ENCODE data around the gene ZDHHC5. TPM values are rescaled to one million over a fixed set of nuclear protein-coding genes. Genes with fewer than 3 reads are reported as not detected.
"Not testable (repeated sequence)": the region's sequence is repeated elsewhere in the genome, so short reads cannot be mapped to it uniquely, and the experiment has no call there.

Gene ZDHHC5
- total and polyA plus RNA-seq, 2 donors, result 17.4 to 21.0 TPM

GRCh38 chr11:57704932-57705331 is 37.0 kb downstream of the ZDHHC5 start:
- H3K27ac ChIP-seq (ENCODE audit: low read depth in 1 of 2, low read length in 1 of 2), result no peak overlapping the region
- no peaks in the 10 kb centered on the region for H3K27me3 ChIP-seq (ENCODE audit: control insufficient read depth in 2 of 2, insufficient read depth in 1 of 2, low read length in 1 of 2)
- peaks cover 43 to 48% of the 10 kb centered on the region in 2 donors for H3K36me3 ChIP-seq (ENCODE audit: control insufficient read depth in 2 of 2, insufficient read depth in 2 of 2, low read length in 1 of 2)
- no peak for DNase-seq (ENCODE audit: low read depth in 6 of 9, low spot score in 9 of 9)
- WGBS, result 97% methylated on average over 6 of the region's 6 CpGs
- H3K9me3 ChIP-seq (ENCODE audit: control insufficient read depth in 2 of 2, insufficient read depth in 1 of 2, low read length in 1 of 2), result no peaks in the 10 kb centered on the region
- H3K4me3 ChIP-seq (ENCODE audit: low read length in 2 of 2), result no peak overlapping the region
- H3K4me1 ChIP-seq (ENCODE audit: control insufficient read depth in 2 of 2, insufficient read depth in 2 of 2, low read length in 2 of 2), result no peaks in the 10 kb centered on the region

DNA sequence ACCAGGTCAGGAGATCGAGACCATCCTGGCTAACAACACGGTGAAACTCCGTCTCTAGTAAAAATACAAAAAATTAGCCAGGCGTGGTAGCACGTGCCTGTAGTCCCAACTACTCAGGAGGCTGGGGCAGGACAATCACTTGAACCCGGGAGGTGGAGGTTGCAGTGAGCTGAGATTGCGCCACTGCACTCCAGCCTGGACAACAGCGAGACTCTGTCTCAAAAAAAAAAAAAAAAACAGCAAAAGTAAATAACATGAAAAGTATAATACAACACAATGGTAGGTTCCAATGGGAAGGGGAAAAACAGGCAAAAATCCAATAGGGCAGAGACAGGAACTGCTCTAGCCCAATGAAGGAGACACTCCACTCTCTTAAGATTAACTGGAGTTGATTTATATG is 37.5 kb downstream of the ZDHHC5 start:
- H3K4me1 ChIP-seq (ENCODE audit: control insufficient read depth in 2 of 2, insufficient read depth in 2 of 2, low read length in 2 of 2); H3K27me3 ChIP-seq (ENCODE audit: control insufficient read depth in 2 of 2, insufficient read depth in 1 of 2, low read length in 1 of 2); DNase-seq (ENCODE audit: low read depth in 6 of 9, low spot score in 9 of 9); H3K27ac ChIP-seq (ENCODE audit: low read depth in 1 of 2, low read length in 1 of 2); H3K9me3 ChIP-seq (ENCODE audit: control insufficient read depth in 2 of 2, insufficient read depth in 1 of 2, low read length in 1 of 2); H3K4me3 ChIP-seq (ENCODE audit: low read length in 2 of 2): not testable (repeated sequence)
- WGBS, result 99% methylated on average over 8 of the region's 8 CpGs
- peaks cover 40 to 44% of the 10 kb centered on the region in 2 donors for H3K36me3 ChIP-seq (ENCODE audit: control insufficient read depth in 2 of 2, insufficient read depth in 2 of 2, low read length in 1 of 2)

DNA sequence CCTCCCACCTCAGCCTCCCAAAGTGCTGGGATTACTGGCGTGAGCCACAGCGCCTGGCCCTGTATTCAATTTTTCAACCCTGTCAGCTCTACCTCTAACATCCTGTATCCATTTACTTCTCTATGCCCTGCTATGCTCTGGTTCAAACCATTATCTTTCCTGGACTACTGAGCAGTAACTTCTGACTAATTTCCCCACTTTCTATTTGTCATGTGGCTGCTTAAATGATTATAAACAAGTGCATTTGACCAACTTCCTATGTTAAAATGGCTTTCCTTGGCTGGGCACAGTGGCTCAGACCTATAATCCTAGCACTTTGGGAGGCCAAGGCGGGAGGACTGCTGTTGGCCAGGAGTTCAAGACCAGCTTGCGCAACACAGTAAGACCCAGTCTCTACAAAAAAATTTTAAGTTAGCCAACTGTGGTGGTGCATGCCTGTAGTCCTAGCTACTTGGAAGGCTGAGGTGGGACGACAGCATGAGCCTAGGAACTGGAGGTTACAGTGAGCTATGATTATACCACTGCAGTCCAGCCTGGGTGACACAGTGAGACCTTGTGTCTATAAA is 42.0 kb downstream of the ZDHHC5 start:
- WGBS, result 98% methylated on average over 5 of the region's 5 CpGs
- Histone ChIP-seq H3K9me3 (ENCODE audit: control insufficient read depth in 2 of 2, insufficient read depth in 1 of 2, low read length in 1 of 2) (no peaks in the 10 kb centered on the region), H3K4me3 (ENCODE audit: low read length in 2 of 2) (no peak overlapping the region), H3K36me3 (ENCODE audit: control insufficient read depth in 2 of 2, insufficient read depth in 2 of 2, low read length in 1 of 2) (peaks cover 3 to 5% of the 10 kb centered on the region in 2 donors), H3K4me1 (ENCODE audit: control insufficient read depth in 2 of 2, insufficient read depth in 2 of 2, low read length in 2 of 2) (peaks cover 18 to 19% of the 10 kb centered on the region in 2 donors), H3K27ac (ENCODE audit: low read depth in 1 of 2, low read length in 1 of 2) (no peak overlapping the region), H3K27me3 (ENCODE audit: control insufficient read depth in 2 of 2, insufficient read depth in 1 of 2, low read length in 1 of 2) (no peaks in the 10 kb centered on the region)
- no peak for DNase-seq (ENCODE audit: low read depth in 6 of 9, low spot score in 9 of 9)

DNA sequence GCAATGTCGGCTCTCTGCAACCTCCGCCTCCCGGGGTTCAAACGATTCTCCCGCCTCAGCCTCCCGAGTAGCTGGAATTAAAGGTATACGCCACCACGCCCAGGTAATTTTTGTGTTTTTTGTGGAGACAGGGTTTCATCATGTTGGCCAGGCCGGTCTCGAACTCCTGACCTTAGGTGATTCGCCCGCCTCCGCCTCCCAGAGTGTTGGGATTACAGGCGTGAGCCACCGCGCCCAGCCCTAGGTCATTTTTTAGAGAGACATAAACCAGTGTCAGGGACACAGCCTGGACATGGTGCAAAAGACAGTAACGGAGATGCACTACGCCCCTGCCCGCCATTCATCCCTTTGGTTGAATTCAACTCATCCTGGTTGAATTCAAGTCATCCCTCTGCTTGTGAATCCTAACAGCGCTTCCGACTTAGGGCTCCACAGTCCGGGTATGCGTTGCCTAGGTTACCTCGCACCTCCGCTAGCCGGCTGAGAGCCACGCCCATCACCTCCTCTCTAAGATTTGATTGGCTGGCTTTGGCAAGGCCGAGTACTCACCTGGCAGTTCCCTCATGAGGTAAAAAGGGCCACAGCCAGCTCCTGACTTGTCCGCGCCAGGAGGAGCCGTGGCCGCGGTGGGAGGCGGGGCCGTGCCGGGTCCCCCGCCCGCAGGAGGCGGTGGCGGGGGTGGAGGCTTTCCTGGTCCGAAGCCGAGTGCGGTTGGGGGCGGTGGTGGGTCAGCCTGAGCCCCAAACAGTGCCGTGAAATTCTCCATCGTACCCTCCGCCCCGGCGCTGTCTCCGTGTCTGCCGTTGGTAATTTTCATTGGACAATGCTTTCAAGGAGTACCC is 43.7 kb downstream of the ZDHHC5 start, which contains the start of gene MED19:
TSS of gene MED19 (minus strand) at position 802 of the 842 bp plus-strand sequence. CDS start at position 766, 36 bp downstream.
- H3K4me3 ChIP-seq (ENCODE audit: low read length in 2 of 2), result peak within 1 kb of the TSS; percentile 73 to 100
- peak; percentile 36 to 81 (median 58) for DNase-seq (ENCODE audit: low read depth in 6 of 9, low spot score in 9 of 9)
- no peaks in the 10 kb centered on the region for H3K27me3 ChIP-seq (ENCODE audit: control insufficient read depth in 2 of 2, insufficient read depth in 1 of 2, low read length in 1 of 2)
- H3K4me1 ChIP-seq (ENCODE audit: control insufficient read depth in 2 of 2, insufficient read depth in 2 of 2, low read length in 2 of 2), result peaks cover 18 to 19% of the 10 kb centered on the region in 2 donors
- no peaks in the 10 kb centered on the region for H3K9me3 ChIP-seq (ENCODE audit: control insufficient read depth in 2 of 2, insufficient read depth in 1 of 2, low read length in 1 of 2)
- no peaks in the 10 kb centered on the region for H3K36me3 ChIP-seq (ENCODE audit: control insufficient read depth in 2 of 2, insufficient read depth in 2 of 2, low read length in 1 of 2)
- peak within 1 kb of the TSS; percentile 84 to 87 for H3K27ac ChIP-seq (ENCODE audit: low read depth in 1 of 2, low read length in 1 of 2)
- 11% methylated on average over 51 of the region's 51 CpGs for WGBS

DNA sequence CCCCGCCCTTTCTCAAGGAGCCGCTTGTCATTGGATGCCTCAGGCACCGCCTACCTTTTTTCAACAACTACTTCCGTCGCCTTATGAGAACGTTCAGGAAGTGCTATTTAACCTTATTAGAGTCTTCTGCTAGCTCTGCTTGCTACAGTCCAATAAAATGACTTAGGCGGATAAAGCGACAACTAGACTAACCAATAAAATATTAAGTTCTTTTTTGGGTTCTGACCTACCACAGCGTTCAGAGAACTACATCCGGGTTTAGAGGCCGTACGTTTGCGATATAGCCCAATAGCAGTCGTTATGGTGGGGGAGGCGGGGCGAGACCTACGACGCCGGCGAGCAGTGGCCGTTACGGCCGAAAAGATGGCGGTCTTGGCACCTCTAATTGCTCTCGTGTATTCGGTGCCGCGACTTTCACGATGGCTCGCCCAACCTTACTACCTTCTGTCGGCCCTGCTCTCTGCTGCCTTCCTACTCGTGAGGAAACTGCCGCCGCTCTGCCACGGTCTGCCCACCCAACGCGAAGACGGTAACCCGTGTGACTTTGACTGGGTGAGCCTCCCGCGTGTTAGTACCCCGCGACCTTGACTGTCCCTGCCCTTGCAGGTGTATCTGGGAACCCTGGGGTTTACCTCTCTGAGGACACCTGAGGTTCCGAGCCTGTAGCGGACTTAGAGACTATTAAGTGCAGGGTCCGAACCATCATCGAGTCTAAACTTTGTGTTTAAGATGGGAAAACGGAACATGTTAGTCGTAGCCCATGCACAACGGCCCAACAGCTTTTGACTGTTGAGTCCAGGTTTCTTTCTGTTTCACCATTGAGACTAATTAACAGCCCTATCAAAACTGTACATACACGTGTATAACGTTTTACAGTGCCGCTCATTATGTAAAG is 44.6 kb downstream of the ZDHHC5 start, which contains the start of gene TMX2:
TSS of gene TMX2 (plus strand) at position 338 of the 895 bp plus-strand sequence. CDS start at position 364, 26 bp downstream.
- DNase-seq (ENCODE audit: low read depth in 6 of 9, low spot score in 9 of 9), result peak; percentile 85 to 100 (median 94)
- Histone ChIP-seq H3K27ac (ENCODE audit: low read depth in 1 of 2, low read length in 1 of 2) (peak within 1 kb of the TSS; percentile 84 to 87), H3K27me3 (ENCODE audit: control insufficient read depth in 2 of 2, insufficient read depth in 1 of 2, low read length in 1 of 2) (no peaks in the 10 kb centered on the region), H3K4me1 (ENCODE audit: control insufficient read depth in 2 of 2, insufficient read depth in 2 of 2, low read length in 2 of 2) (peaks cover 18 to 19% of the 10 kb centered on the region in 2 donors), H3K36me3 (ENCODE audit: control insufficient read depth in 2 of 2, insufficient read depth in 2 of 2, low read length in 1 of 2) (no peaks in the 10 kb centered on the region), H3K4me3 (ENCODE audit: low read length in 2 of 2) (peak within 1 kb of the TSS; percentile 73 to 100), H3K9me3 (ENCODE audit: control insufficient read depth in 2 of 2, insufficient read depth in 1 of 2, low read length in 1 of 2) (no peaks in the 10 kb centered on the region)
- WGBS, result under 1% methylated on average over 53 of the region's 53 CpGs

DNA sequence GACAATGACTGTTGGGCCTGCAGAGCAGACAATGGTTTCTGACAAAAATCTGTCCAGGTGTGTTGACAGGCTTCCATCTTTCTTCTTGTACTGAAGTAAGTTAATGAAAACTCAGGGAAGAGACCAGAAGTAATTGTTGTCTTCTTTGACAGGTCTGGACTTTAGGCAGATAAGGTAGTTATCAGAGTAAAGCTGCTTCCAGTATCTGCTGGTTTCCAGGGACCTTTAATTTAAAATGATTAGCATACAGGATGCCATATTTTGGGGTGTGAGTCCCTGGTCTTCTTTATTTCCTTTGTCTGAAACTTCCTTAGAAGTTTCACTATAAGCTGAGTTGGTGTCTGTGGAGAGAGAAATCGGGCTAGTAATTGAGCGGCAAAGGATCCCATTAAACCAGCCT is 45.9 kb downstream of the ZDHHC5 start:
- Histone ChIP-seq H3K9me3 (ENCODE audit: control insufficient read depth in 2 of 2, insufficient read depth in 1 of 2, low read length in 1 of 2) (no peaks in the 10 kb centered on the region), H3K27ac (ENCODE audit: low read depth in 1 of 2, low read length in 1 of 2) (no peak overlapping the region), H3K27me3 (ENCODE audit: control insufficient read depth in 2 of 2, insufficient read depth in 1 of 2, low read length in 1 of 2) (no peaks in the 10 kb centered on the region), H3K4me1 (ENCODE audit: control insufficient read depth in 2 of 2, insufficient read depth in 2 of 2, low read length in 2 of 2) (peaks cover 18 to 19% of the 10 kb centered on the region in 2 donors), H3K4me3 (ENCODE audit: low read length in 2 of 2) (peak overlapping the region in 1 of 2 donors; percentile 73), H3K36me3 (ENCODE audit: control insufficient read depth in 2 of 2, insufficient read depth in 2 of 2, low read length in 1 of 2) (peaks cover 5% of the 10 kb centered on the region in 2 donors)
- no peak for DNase-seq (ENCODE audit: low read depth in 6 of 9, low spot score in 9 of 9)
- 99% methylated on average over 2 of the region's 2 CpGs for WGBS

GRCh38 chr11:57716726-57717125 is 48.8 kb downstream of the ZDHHC5 start:
- not testable (repeated sequence) for H3K9me3 ChIP-seq (ENCODE audit: control insufficient read depth in 2 of 2, insufficient read depth in 1 of 2, low read length in 1 of 2); H3K4me3 ChIP-seq (ENCODE audit: low read length in 2 of 2); H3K27ac ChIP-seq (ENCODE audit: low read depth in 1 of 2, low read length in 1 of 2); DNase-seq (ENCODE audit: low read depth in 6 of 9, low spot score in 9 of 9); H3K27me3 ChIP-seq (ENCODE audit: control insufficient read depth in 2 of 2, insufficient read depth in 1 of 2, low read length in 1 of 2)
- H3K4me1 ChIP-seq (ENCODE audit: control insufficient read depth in 2 of 2, insufficient read depth in 2 of 2, low read length in 2 of 2), result peaks cover 11 to 14% of the 10 kb centered on the region in 2 donors
- peaks cover 5 to 24% of the 10 kb centered on the region in 2 donors for H3K36me3 ChIP-seq (ENCODE audit: control insufficient read depth in 2 of 2, insufficient read depth in 2 of 2, low read length in 1 of 2)
- 97% methylated on average over 25 of the region's 34 CpGs for WGBS

DNA sequence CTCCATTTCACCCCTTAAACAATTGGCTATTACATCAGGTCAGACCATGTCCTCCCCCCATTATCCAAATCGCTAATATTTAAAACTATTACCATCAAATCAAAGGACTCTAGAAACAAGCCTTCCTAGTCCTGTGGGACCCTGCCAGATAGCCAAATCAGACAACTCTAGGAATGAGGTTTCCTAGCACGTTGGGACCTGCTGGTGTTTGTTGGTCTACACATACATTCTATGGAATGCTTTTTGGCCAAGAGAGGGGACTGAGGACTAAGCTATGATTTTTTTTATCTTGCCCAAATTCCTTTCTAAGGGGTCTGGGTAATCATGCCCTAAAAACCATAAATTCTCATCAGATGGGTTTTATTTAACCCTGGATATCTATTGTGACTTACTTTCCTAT is 59.3 kb downstream of the ZDHHC5 start:
- DNase-seq (ENCODE audit: low read depth in 6 of 9, low spot score in 9 of 9), result no peak
- no peaks in the 10 kb centered on the region for H3K4me1 ChIP-seq (ENCODE audit: control insufficient read depth in 2 of 2, insufficient read depth in 2 of 2, low read length in 2 of 2)
- H3K27ac ChIP-seq (ENCODE audit: low read depth in 1 of 2, low read length in 1 of 2), result no peak overlapping the region
- H3K27me3 ChIP-seq (ENCODE audit: control insufficient read depth in 2 of 2, insufficient read depth in 1 of 2, low read length in 1 of 2), result no peaks in the 10 kb centered on the region
- WGBS, result 93% methylated on average over 2 of the region's 2 CpGs
- H3K4me3 ChIP-seq (ENCODE audit: low read length in 2 of 2), result no peak overlapping the region
- peaks cover 0 to 13% of the 10 kb centered on the region in 2 donors for H3K36me3 ChIP-seq (ENCODE audit: control insufficient read depth in 2 of 2, insufficient read depth in 2 of 2, low read length in 1 of 2)
- H3K9me3 ChIP-seq (ENCODE audit: control insufficient read depth in 2 of 2, insufficient read depth in 1 of 2, low read length in 1 of 2), result no peaks in the 10 kb centered on the region

Data from thymus (tissue), 11 donors.